LNCaP clone FGC (cell line): ENCODE data around the gene N4BP2L1.

ENCODE experiments used
- DNase-seq: peaks from one replicate; pipeline ENCODE4 v3.0.0-alpha.2; 2011; ENCODE audit warnings: low read depth
- H3K4me3 ChIP-seq: 2 replicates; pipeline ENCODE4 v1.5.1; 2011; ENCODE audit warnings: mild to moderate bottlenecking, low read depth, low read length, control low read depth
- CTCF ChIP-seq: IDR thresholded peaks from 2 replicates; pipeline ENCODE4 v1.5.1; 2012; ENCODE audit warnings: mild to moderate bottlenecking; ENCODE audit not compliant: control insufficient read depth, insufficient read depth; ENCODE audit errors: extremely low read depth

The N4BP2L1 gene

GRCh38 chr13:32432856-32433255 lies 4.9 kb upstream of the N4BP2L1 start:
- no peak for TF ChIP-seq CTCF

GRCh38 chr13:32431361-32431760 lies 3.4 kb upstream of the N4BP2L1 start:
- TF ChIP-seq CTCF: no peak
- no peak overlapping the region for H3K4me3 ChIP-seq
- no peak for DNase-seq

More at GRCh38 chr13:32432856-32433255, 4.9 kb upstream of the N4BP2L1 start:
- no peak for DNase-seq
- no peak overlapping the region for H3K4me3 ChIP-seq

GRCh38 chr13:32430018-32430747 lies 2.3 kb upstream of the N4BP2L1 start:
- no peak for DNase-seq
- H3K4me3 ChIP-seq: no peak overlapping the region
- no peak for TF ChIP-seq CTCF

GRCh38 chr13:32429433-32429909 lies 1.5 kb upstream of the N4BP2L1 start:
- H3K4me3 ChIP-seq: no peak overlapping the region
- TF ChIP-seq CTCF: no peak
- no peak for DNase-seq

GRCh38 chr13:32428581-32429432 lies 877 bp upstream of the N4BP2L1 start:
- DNase-seq: no peak
- no peak for TF ChIP-seq CTCF
- no peak overlapping the region for H3K4me3 ChIP-seq

- no peak for TF ChIP-seq CTCF
- no peak overlapping the region for H3K4me3 ChIP-seq
- no peak for DNase-seq
Observed at GRCh38 chr13:32426990-32427851, 709 bp downstream of the N4BP2L1 start.
